ENCODE results near the gene IFFO2.

DNA sequence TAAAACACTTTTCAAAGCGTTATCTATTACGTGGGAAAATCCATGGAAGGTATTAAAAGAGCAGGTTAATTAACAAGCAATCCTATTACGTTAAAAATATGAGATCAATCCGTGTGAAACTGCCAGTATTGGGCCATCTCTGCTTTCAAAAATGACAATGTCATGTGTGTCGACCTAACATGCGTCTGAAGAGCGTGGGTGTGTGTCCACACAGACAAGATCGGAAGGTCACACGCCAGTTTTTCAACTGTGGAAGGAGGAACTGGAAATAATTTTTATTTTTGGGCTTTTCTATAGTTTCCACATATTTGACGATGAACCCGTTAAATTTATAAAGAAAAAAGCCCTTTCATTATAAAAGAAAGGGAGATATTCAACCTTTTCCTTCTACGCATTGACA, 36.5 kb downstream of the IFFO2 start:
- TF ChIP-seq GATA1 (IDR thresholded peaks at IDR 0.05; ENCODE audit: low read depth, low read length) (no peak), POLR2A (IDR thresholded peaks at IDR 0.05; ENCODE audit: low read length) (no peak)
